Ectodermal cell (in vitro differentiated cells): ENCODE results near the gene C19orf85.

ENCODE experiments used
- H3K27ac ChIP-seq: 2 replicates; pipeline ENCODE4 v1.7.0; 2013; ENCODE audit warnings: mild to moderate bottlenecking, low read depth, low read length; ENCODE audit not compliant: insufficient read depth, poor library complexity, severe bottlenecking
- H3K27me3 ChIP-seq: 2 replicates; pipeline ENCODE4 v1.7.0; 2013; ENCODE audit warnings: mild to moderate bottlenecking, low read length; ENCODE audit not compliant: insufficient read depth, control insufficient read depth, poor library complexity, severe bottlenecking
- H3K36me3 ChIP-seq: one replicate; pipeline ENCODE4 v1.7.0; 2013; ENCODE audit warnings: low read length; ENCODE audit not compliant: control insufficient read depth, insufficient read depth
- H3K4me1 ChIP-seq: one replicate; pipeline ENCODE4 v1.7.0; 2013; ENCODE audit warnings: low read length; ENCODE audit not compliant: control insufficient read depth, insufficient read depth
- H3K4me3 ChIP-seq: 2 replicates; pipeline ENCODE4 v1.7.0; 2013; ENCODE audit warnings: low read depth, low read length, control low read depth; ENCODE audit not compliant: insufficient read depth
- H3K9me3 ChIP-seq: 2 replicates; pipeline ENCODE4 v1.7.0; 2013; ENCODE audit warnings: mild to moderate bottlenecking, low read length, moderate library complexity; ENCODE audit not compliant: control insufficient read depth
- WGBS, 2 experiments: methylation state at CpG; one replicate each; pipeline ENCODE4 v1.1.7; 2013; ENCODE audit warnings: missing lambda C conversion rate in 2 of 2; 5-methylcytosine and 5-hydroxymethylcytosine counted together

The C19orf85 gene

GRCh38 chr19:55464039-55464661 lies 401 bp downstream of the C19orf85 start:
- Histone ChIP-seq H3K4me1 (peaks cover 19% of the 10 kb centered on the region), H3K4me3 (no peak overlapping the region), H3K27me3 (peaks cover 33% of the 10 kb centered on the region), H3K36me3 (no peaks in the 10 kb centered on the region), H3K27ac (no peak overlapping the region), H3K9me3 (no peaks in the 10 kb centered on the region)
- 74 to 76% methylated on average over 23 of the region's 23 CpGs for WGBS, 2 experiments

- H3K36me3 ChIP-seq, result no peaks in the 10 kb centered on the region
- H3K4me1 ChIP-seq, result peaks cover 19% of the 10 kb centered on the region
- 78 to 82% methylated on average over 15 of the region's 15 CpGs for WGBS, 2 experiments
- peaks cover 33% of the 10 kb centered on the region for H3K27me3 ChIP-seq
- H3K9me3 ChIP-seq, result no peaks in the 10 kb centered on the region
- no peak overlapping the region for H3K27ac ChIP-seq
- no peak overlapping the region for H3K4me3 ChIP-seq
These were observed 944 bp downstream of the C19orf85 start for GRCh38 chr19:55463583-55464031.

- Histone ChIP-seq H3K4me3 (no peak overlapping the region), H3K27me3 (peaks cover 33% of the 10 kb centered on the region), H3K27ac (no peak overlapping the region), H3K4me1 (peaks cover 19% of the 10 kb centered on the region), H3K36me3 (no peaks in the 10 kb centered on the region), H3K9me3 (no peaks in the 10 kb centered on the region)
- 84 to 90% methylated on average over 11 of the region's 11 CpGs for WGBS, 2 experiments
These were observed 1.8 kb downstream of the C19orf85 start for GRCh38 chr19:55462722-55463121.

- Histone ChIP-seq H3K36me3 (no peaks in the 10 kb centered on the region), H3K9me3 (no peaks in the 10 kb centered on the region), H3K4me1 (peaks cover 19% of the 10 kb centered on the region), H3K4me3 (peak overlapping the region; percentile 36), H3K27me3 (peaks cover 33% of the 10 kb centered on the region), H3K27ac (no peak overlapping the region)
- WGBS, 2 experiments, result 34% methylated on average over 27 of the region's 27 CpGs
These were observed 2.5 kb downstream of the C19orf85 start for GRCh38 chr19:55461974-55462626.

- peak within 1 kb of the TSS; percentile 60 for H3K4me3 ChIP-seq
- peak within 1 kb of the TSS; percentile 74 for H3K27ac ChIP-seq
- no peaks in the 10 kb centered on the region for H3K36me3 ChIP-seq
- H3K9me3 ChIP-seq, result no peaks in the 10 kb centered on the region
- peaks cover 19% of the 10 kb centered on the region for H3K4me1 ChIP-seq
- peaks cover 33% of the 10 kb centered on the region for H3K27me3 ChIP-seq
- WGBS, 2 experiments, result 0% methylated on average over 54 of the region's 54 CpGs
These were observed 3.1 kb downstream of the C19orf85 start, which contains the start of gene ISOC2 for GRCh38 chr19:55461259-55461973. TSS of gene ISOC2 (minus strand) at chr19:55461642. CDS start at chr19:55456486, 5,156 bp downstream.

- peaks cover 19% of the 10 kb centered on the region for H3K4me1 ChIP-seq
- 12 to 14% methylated on average over 24 of the region's 24 CpGs for WGBS, 2 experiments
- H3K36me3 ChIP-seq, result no peaks in the 10 kb centered on the region
- H3K9me3 ChIP-seq, result no peaks in the 10 kb centered on the region
- H3K27ac ChIP-seq, result peak overlapping the region; percentile 74
- H3K4me3 ChIP-seq, result peak overlapping the region; percentile 60
- peaks cover 29% of the 10 kb centered on the region for H3K27me3 ChIP-seq
These were observed 3.8 kb downstream of the C19orf85 start for GRCh38 chr19:55460670-55461258.

- Histone ChIP-seq H3K27ac (no peak overlapping the region), H3K9me3 (no peaks in the 10 kb centered on the region), H3K36me3 (no peaks in the 10 kb centered on the region), H3K4me1 (peaks cover 19% of the 10 kb centered on the region), H3K27me3 (peaks cover 24% of the 10 kb centered on the region), H3K4me3 (peak overlapping the region; percentile 60)
- 82 to 84% methylated on average over 16 of the region's 16 CpGs for WGBS, 2 experiments
These were observed 4.4 kb downstream of the C19orf85 start for GRCh38 chr19:55459950-55460657.

- peaks cover 13% of the 10 kb centered on the region for H3K4me1 ChIP-seq
- no peaks in the 10 kb centered on the region for H3K36me3 ChIP-seq
- no peak overlapping the region for H3K27ac ChIP-seq
- WGBS, 2 experiments, result 74 to 78% methylated on average over 8 of the region's 8 CpGs
- H3K27me3 ChIP-seq, result peaks cover 24% of the 10 kb centered on the region
- no peaks in the 10 kb centered on the region for H3K9me3 ChIP-seq
- no peak overlapping the region for H3K4me3 ChIP-seq
These were observed 5.0 kb downstream of the C19orf85 start for GRCh38 chr19:55459551-55459949.

- Histone ChIP-seq H3K27ac (no peak overlapping the region), H3K4me3 (no peak overlapping the region), H3K9me3 (no peaks in the 10 kb centered on the region), H3K4me1 (peaks cover 4% of the 10 kb centered on the region), H3K27me3 (peaks cover 7% of the 10 kb centered on the region), H3K36me3 (no peaks in the 10 kb centered on the region)
- 81 to 82% methylated on average over 15 to 16 of the region's 16 CpGs for WGBS, 2 experiments
These were observed 6.7 kb downstream of the C19orf85 start for GRCh38 chr19:55457683-55458457.
